HepG2 (cell line): ENCODE results near the gene FAM25A. TPM values are rescaled to one million over a fixed set of nuclear protein-coding genes. Genes with fewer than 3 reads are reported as not detected.
"Not testable (repeated sequence)": the region's sequence is repeated elsewhere in the genome, so short reads cannot be mapped to it uniquely, and the experiment has no call there.

ENCODE experiments used
- ATAC-seq: fragments of 200-7000 bp; cut with Tn5 transposase; 3 replicates; pipeline ENCODE4 v1.9.1; 2020; ENCODE audit warnings: mild to moderate bottlenecking, moderate library complexity
- BruUV-seq: library from RNA; stranded (reverse); fragments of 400-500 nt; replicated peaks from 2 replicates; lab custom pipeline; 2021; lab: Mats Ljungman, UMichigan
- CTCF ChIA-PET: fragments of 300-600 bp; formaldehyde crosslinking; extraction: SDS; loops from one replicate; lab custom pipeline; 2021; ENCODE audit warnings: low total read pairs, inconsistent platforms, low intra/inter-chr PET ratio; lab: Yijun Ruan, JAX
- POLR2A ChIA-PET: fragments of 350-600 bp; sonication (Branson Sonifier 250); formaldehyde crosslinking; loops from one replicate; lab custom pipeline; 2020; ENCODE audit warnings: antibody characterized with exemption, inconsistent platforms; lab: Yijun Ruan, JAX
- DNase-seq: peaks from one replicate; pipeline ENCODE4 v3.0.0-alpha.2; 2015; ENCODE audit warnings: low spot score
- FAIRE-seq: peaks from 3 replicates; lab custom pipeline; 2011; peaks lifted over from hg19 to GRCh38; lab: Jason Lieb, UNC
- H2AFZ ChIP-seq: one replicate; pipeline ENCODE4 v1.6.1; 2011; ENCODE audit warnings: low read length, inconsistent platforms
- H3K27ac ChIP-seq: fragments of 300-600 bp; 3 replicates; pipeline ENCODE4 v1.8.0; 2011; ENCODE audit warnings: mixed run types, mild to moderate bottlenecking, mixed read lengths, low read length, inconsistent platforms; ENCODE audit not compliant: insufficient read depth; ENCODE audit errors: extremely low read length
- H3K27me3 ChIP-seq, 2 experiments: fragments of 200-600 bp in 1 of 2; 2 replicates in 1 of 2; 3 replicates in 1 of 2; pipeline versions ENCODE4 v1.6.0 to v1.8.0; 2011; ENCODE audit warnings: low read length in 2 of 2, mild to moderate bottlenecking in 2 of 2, moderate library complexity in 2 of 2, inconsistent platforms in 1 of 2; ENCODE audit not compliant: insufficient read depth in 2 of 2, control insufficient read depth in 1 of 2
- H3K36me3 ChIP-seq, 2 experiments: fragments of 200-600 bp in 1 of 2; replicated peaks in 1 of 2; 2 replicates in 1 of 2; 3 replicates in 1 of 2; pipeline versions ENCODE4 v1.5.1 to v1.8.0; 2011; ENCODE audit warnings: low read length in 2 of 2, inconsistent platforms in 1 of 2; ENCODE audit not compliant: insufficient read depth in 2 of 2, control insufficient read depth in 1 of 2
- H3K4me1 ChIP-seq: 2 replicates; pipeline ENCODE4 v1.5.1; 2012; ENCODE audit warnings: low read length, inconsistent platforms; ENCODE audit not compliant: insufficient read depth
- H3K4me2 ChIP-seq: 2 replicates; pipeline ENCODE4 v1.6.0; 2011; ENCODE audit warnings: low read depth, low read length, inconsistent platforms
- H3K4me3 ChIP-seq, 3 experiments: fragments of 200-600 bp in 1 of 3; sonication (generic), shearing (Covaris generic) in 1 of 3; replicated peaks in 1 of 3; 2 replicates each; pipeline ENCODE4 v1.5.1; 2011 to 2016; ENCODE audit warnings: low read length in 3 of 3, inconsistent platforms in 2 of 3, low read depth in 2 of 3, mild to moderate bottlenecking in 2 of 3, control low read depth in 1 of 3, mixed read lengths in 1 of 3; ENCODE audit not compliant: insufficient read depth in 1 of 3
- H3K79me2 ChIP-seq: one replicate; pipeline ENCODE4 v1.6.1; 2011; ENCODE audit warnings: low read length, inconsistent platforms; ENCODE audit not compliant: insufficient read depth
- H3K9ac ChIP-seq: 2 replicates; pipeline ENCODE4 v1.6.0; 2011; ENCODE audit warnings: mild to moderate bottlenecking, low read depth, low read length, inconsistent platforms; ENCODE audit not compliant: insufficient read depth
- H3K9me3 ChIP-seq: 2 replicates; pipeline ENCODE4 v1.5.1; 2012; ENCODE audit warnings: mild to moderate bottlenecking, low read length
- H4K20me1 ChIP-seq: 2 replicates; pipeline ENCODE4 v1.6.0; 2011; ENCODE audit warnings: inconsistent platforms, mild to moderate bottlenecking, low read length, moderate library complexity; ENCODE audit not compliant: insufficient read depth
- MEF2D ChIP-seq: sonication (generic); formaldehyde crosslinking; IDR thresholded peaks from 2 replicates; pipeline ENCODE4 v1.5.1; 2020; ENCODE audit warnings: mild to moderate bottlenecking, missing genetic modification reagents
- POLR2G ChIP-seq: fragments of 200-400 bp; formaldehyde crosslinking; IDR thresholded peaks from 2 replicates; pipeline ENCODE4 v1.6.1; 2018; ENCODE audit warnings: mild to moderate bottlenecking, low read depth, low read length, moderate library complexity
- RBM22 ChIP-seq: fragments of 200-400 bp; formaldehyde crosslinking; optimal IDR thresholded peaks from 2 replicates; pipeline ENCODE3; 2017; ENCODE audit warnings: mild to moderate bottlenecking, low read length, moderate library complexity
- ZNF121 ChIP-seq: sonication (generic); formaldehyde crosslinking; IDR thresholded peaks from 2 replicates; pipeline ENCODE4 v1.5.0; 2020; ENCODE audit warnings: mild to moderate bottlenecking, missing genetic modification reagents
- ZNF460 ChIP-seq: sonication (generic); formaldehyde crosslinking; IDR thresholded peaks from 2 replicates; pipeline ENCODE4 v1.5.1; 2020; ENCODE audit warnings: missing genetic modification reagents, mild to moderate bottlenecking, borderline replicate concordance
- WGBS: methylation state at CpG from one replicate; pipeline ENCODE4 v1.1.6; 2017; ENCODE audit warnings: low lambda C conversion rate; 5-methylcytosine and 5-hydroxymethylcytosine counted together
- in situ Hi-C: cut with HindIII; loops from 2 replicates; pipeline ENCODE4 v1.10.0; 2017; ENCODE audit warnings: low pct_unique_long_range_greater_than_20kb; ENCODE audit not compliant: extremely low pct_ligation_motif_present
- intact Hi-C: fragments of 100-400 bp; cut with micrococcal nuclease; formaldehyde crosslinking; loops from one replicate; pipeline ENCODE4 v1.10.0; 2022; ENCODE audit not compliant: unreplicated experiment
- polyA plus RNA-seq, 8 experiments: library from polyadenylated mRNA; depleted of rRNA in 3 of 8; stranded (reverse) in 7 of 8; unstranded in 1 of 8; fragments of >200 nt; fragmentation: Illumina TruSeq in 4 of 8; extraction: Trizol in 4 of 8; gene quantifications; 2 replicates each; pipeline versions ENCODE4 v1.2.1 to v1.2.3, GENCODE V29; 2011 to 2016; ENCODE audit warnings: low read depth in 4 of 8, missing spikeins in 1 of 8, mixed read lengths in 1 of 8; ENCODE audit not compliant: insufficient read depth in 1 of 8
- total RNA-seq, 5 experiments: library from RNA; depleted of rRNA; stranded (reverse); fragments of >200 nt; fragmentation: Illumina TruSeq; extraction: Trizol; gene quantifications; 2 replicates each; pipeline ENCODE4 v1.2.3, GENCODE V29; 2016; ENCODE audit warnings: low read depth in 1 of 5
- TF ChIP-seq, protein P1 (sequence below): sonication (generic); formaldehyde crosslinking; IDR thresholded peaks from 2 replicates; pipeline ENCODE4 v1.5.0; 2020; ENCODE audit warnings: mild to moderate bottlenecking, missing genetic modification reagents

Gene FAM25A
- total and polyA plus RNA-seq, 2 of the 13 experiments (the other 11 are each of a cell fraction or from before 2014, with no cell fraction given), result not detected

GRCh38 chr10:87043579-87043978 is 23.5 kb downstream of the FAM25A start:
- POLR2A ChIA-PET, result interaction anchor here (2.1 kb wide), 1 partner anchor 51 kb away, joined by 5 read pairs; the partner anchor contains the start of genes GLUD1 and SHLD2
- 92% methylated on average over 7 of the region's 7 CpGs for WGBS
- peaks cover 0 to 10% of the 10 kb centered on the region in 2 experiments; a peak in 3 of 5 replicates for H3K36me3 ChIP-seq
- BruUV-seq, H3K4me3 ChIP-seq, H3K4me1 ChIP-seq, intact Hi-C loops, H4K20me1 ChIP-seq, H3K27ac ChIP-seq, ATAC-seq, CTCF ChIA-PET, H2AFZ ChIP-seq, in situ Hi-C loops, FAIRE-seq, H3K4me2 ChIP-seq, H3K9ac ChIP-seq, H3K27me3 ChIP-seq, H3K79me2 ChIP-seq, DNase-seq, H3K9me3 ChIP-seq: not testable (repeated sequence)
- TF ChIP-seq ZNF460 (CRISPR knock-in tag), result peak; percentile 29; the same call in 1 of the 2 replicates
- TF ChIP-seq ZNF121 (CRISPR knock-in tag), result peak; percentile 92
- 0 out of 2 replicates have a peak, but pooled peaks have one; percentile 8 for TF ChIP-seq POLR2G
- TF ChIP-seq, protein P1, sequence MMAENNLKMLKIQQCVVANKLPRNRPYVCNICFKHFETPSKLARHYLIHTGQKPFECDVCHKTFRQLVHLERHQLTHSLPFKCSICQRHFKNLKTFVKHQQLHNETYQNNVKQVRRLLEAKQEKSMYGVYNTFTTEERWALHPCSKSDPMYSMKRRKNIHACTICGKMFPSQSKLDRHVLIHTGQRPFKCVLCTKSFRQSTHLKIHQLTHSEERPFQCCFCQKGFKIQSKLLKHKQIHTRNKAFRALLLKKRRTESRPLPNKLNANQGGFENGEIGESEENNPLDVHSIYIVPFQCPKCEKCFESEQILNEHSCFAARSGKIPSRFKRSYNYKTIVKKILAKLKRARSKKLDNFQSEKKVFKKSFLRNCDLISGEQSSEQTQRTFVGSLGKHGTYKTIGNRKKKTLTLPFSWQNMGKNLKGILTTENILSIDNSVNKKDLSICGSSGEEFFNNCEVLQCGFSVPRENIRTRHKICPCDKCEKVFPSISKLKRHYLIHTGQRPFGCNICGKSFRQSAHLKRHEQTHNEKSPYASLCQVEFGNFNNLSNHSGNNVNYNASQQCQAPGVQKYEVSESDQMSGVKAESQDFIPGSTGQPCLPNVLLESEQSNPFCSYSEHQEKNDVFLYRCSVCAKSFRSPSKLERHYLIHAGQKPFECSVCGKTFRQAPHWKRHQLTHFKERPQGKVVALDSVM, result peak; percentile 60; the same call in 1 of the 2 replicates

- CTCF ChIA-PET, result no interaction called here
Measured at GRCh38 chr10:87045434-87045938, 25.4 kb downstream of the FAM25A start.

More at GRCh38 chr10:87045434-87045938, 25.4 kb downstream of the FAM25A start:
- BruUV-seq, result no TSS peak
- Histone ChIP-seq H3K4me3 (no peak overlapping the region), H2AFZ (no peak overlapping the region), H3K27ac (no peak overlapping the region)
- in situ Hi-C loops, result no loop called here
- POLR2A ChIA-PET, result no interaction called here
- FAIRE-seq, result no peak
- TF ChIP-seq POLR2G, result peak; percentile 33; the same call in 1 of the 2 replicates
- TF ChIP-seq ZNF121 (CRISPR knock-in tag), result peak; percentile 91
- TF ChIP-seq MEF2D (CRISPR knock-in tag), result no peak
- TF ChIP-seq RBM22, result peak; percentile 92
- TF ChIP-seq, all 625 proteins: peak for 3
- 97% methylated on average over 5 of the region's 6 CpGs for WGBS
- no peak overlapping the region for H3K9ac ChIP-seq
- intact Hi-C loops, result no loop called here
- no peaks in the 10 kb centered on the region for H3K9me3 ChIP-seq
- H4K20me1 ChIP-seq, result no peaks in the 10 kb centered on the region
- H3K79me2 ChIP-seq, result no peaks in the 10 kb centered on the region
- H3K4me1 ChIP-seq, result peaks cover 6% of the 10 kb centered on the region; the same call in 1 of the 2 replicates
- ATAC-seq (peak; percentile 8), DNase-seq (no peak)
- H3K27me3 ChIP-seq, result no peaks in the 10 kb centered on the region
- H3K36me3 ChIP-seq, result peaks cover 7 to 26% of the 10 kb centered on the region in 2 experiments
- H3K4me2 ChIP-seq, result no peak overlapping the region
